GM15510 (cell line): ENCODE measurements around the gene CD38.

Source experiments
- POLR2A ChIP-seq: IDR thresholded peaks from 3 replicates; pipeline ENCODE4 v1.6.1; 2011; ENCODE audit warnings: borderline replicate concordance; ENCODE audit not compliant: insufficient read length; ENCODE audit errors: extremely low read depth

Gene CD38

GRCh38 chr4:15779809-15780208 is 1.7 kb downstream of the CD38 start:
- TF ChIP-seq POLR2A, result no peak

- TF ChIP-seq POLR2A, result no peak
Measured at GRCh38 chr4:15781427-15782095, 3.4 kb downstream of the CD38 start.

GRCh38 chr4:15783676-15784075 is 5.5 kb downstream of the CD38 start:
- TF ChIP-seq POLR2A, result no peak

- TF ChIP-seq POLR2A, result no peak
Measured at GRCh38 chr4:15784959-15785634, 7.0 kb downstream of the CD38 start.

GRCh38 chr4:15786743-15787142 is 8.6 kb downstream of the CD38 start:
- TF ChIP-seq POLR2A, result no peak

GRCh38 chr4:15792974-15793373 is 14.8 kb downstream of the CD38 start:
- no peak for TF ChIP-seq POLR2A

- TF ChIP-seq POLR2A, result no peak
Measured at GRCh38 chr4:15793506-15794363, 15.6 kb downstream of the CD38 start.

GRCh38 chr4:15794426-15794825 is 16.3 kb downstream of the CD38 start:
- TF ChIP-seq POLR2A, result no peak

GRCh38 chr4:15794905-15795304 is 16.8 kb downstream of the CD38 start:
- no peak for TF ChIP-seq POLR2A

GRCh38 chr4:15797320-15797719 is 19.2 kb downstream of the CD38 start:
- no peak for TF ChIP-seq POLR2A

- no peak for TF ChIP-seq POLR2A
Measured at GRCh38 chr4:15799141-15799540, 21.0 kb downstream of the CD38 start.

- no peak for TF ChIP-seq POLR2A
Measured at GRCh38 chr4:15799701-15800100, 21.6 kb downstream of the CD38 start.

GRCh38 chr4:15805583-15806517 is 27.7 kb downstream of the CD38 start:
- TF ChIP-seq POLR2A, result no peak

- no peak for TF ChIP-seq POLR2A
Measured at GRCh38 chr4:15809058-15809457, 30.9 kb downstream of the CD38 start.
